Endothelial cell of umbilical vein (primary cell): ENCODE results near the gene ATP8B3. TPM values are rescaled to one million over a fixed set of nuclear protein-coding genes. Genes with fewer than 3 reads are reported as not detected.

ENCODE experiments used
- BruUV-seq: library from RNA; stranded (reverse); fragments of 400-500 nt; replicated peaks from 2 replicates; lab custom pipeline; 2021; lab: Mats Ljungman, UMichigan
- CTCF ChIA-PET: fragments of 300-600, 350-600 bp; sonication (Branson Sonifier 250); formaldehyde crosslinking; loops from one replicate; lab custom pipeline; 2021; ENCODE audit warnings: antibody characterized with exemption, inconsistent platforms; lab: Charles Lee
- POLR2A ChIA-PET: fragments of 300-600, 350-600 bp; sonication (Branson Sonifier 250); formaldehyde crosslinking; loops from one replicate; lab custom pipeline; 2021; ENCODE audit warnings: antibody characterized with exemption, inconsistent platforms; lab: Charles Lee
- DNase-seq: peaks from one replicate; pipeline ENCODE4 v3.0.0-alpha.2; 2011; ENCODE audit warnings: low read depth, low spot score
- FAIRE-seq: peaks from 2 replicates; lab custom pipeline; 2011; peaks lifted over from hg19 to GRCh38; lab: Jason Lieb, UNC
- H2AFZ ChIP-seq: 2 replicates; pipeline ENCODE4 v1.6.0; 2012; ENCODE audit warnings: low read depth, low read length, control low read depth, inconsistent platforms
- H3K27ac ChIP-seq: 2 replicates; pipeline ENCODE4 v1.5.1; 2011; ENCODE audit warnings: low read depth, mild to moderate bottlenecking, control low read depth, low read length, moderate library complexity; ENCODE audit not compliant: insufficient read depth
- H3K27me3 ChIP-seq, 2 experiments: 2 replicates each; pipeline versions ENCODE4 v1.6.0 to v1.6.1; 2011; ENCODE audit warnings: low read length in 2 of 2, mixed read lengths in 1 of 2; ENCODE audit not compliant: control insufficient read depth in 2 of 2, insufficient read depth in 2 of 2
- H3K36me3 ChIP-seq, 2 experiments: 2 replicates in 1 of 2; 3 replicates in 1 of 2; pipeline ENCODE4 v1.5.1; 2011; ENCODE audit warnings: low read length in 2 of 2, mild to moderate bottlenecking in 1 of 2, moderate library complexity in 1 of 2; ENCODE audit not compliant: control insufficient read depth in 2 of 2, insufficient read depth in 2 of 2; ENCODE audit errors: extremely low read depth in 1 of 2
- H3K4me1 ChIP-seq: 3 replicates; pipeline ENCODE4 v1.5.1; 2011; ENCODE audit warnings: mild to moderate bottlenecking, low read length; ENCODE audit not compliant: control insufficient read depth, insufficient read depth; ENCODE audit errors: extremely low read depth
- H3K4me2 ChIP-seq: 2 replicates; pipeline ENCODE4 v1.6.1; 2011; ENCODE audit warnings: low read length, control low read depth, mixed read lengths; ENCODE audit not compliant: insufficient read depth
- H3K4me3 ChIP-seq, 3 experiments: fragments of 200-600 bp in 1 of 3; sonication (generic), shearing (Covaris generic) in 1 of 3; replicated peaks in 1 of 3; 2 replicates each; pipeline ENCODE4 v1.5.1; 2011 to 2016; ENCODE audit warnings: control low read depth in 3 of 3, low read length in 3 of 3, mild to moderate bottlenecking in 2 of 3, inconsistent platforms in 1 of 3, low read depth in 1 of 3, moderate library complexity in 1 of 3; ENCODE audit not compliant: insufficient read depth in 1 of 3
- H3K79me2 ChIP-seq: 2 replicates; pipeline ENCODE4 v1.6.0; 2012; ENCODE audit warnings: low read length, inconsistent platforms; ENCODE audit not compliant: control insufficient read depth, insufficient read depth
- H3K9ac ChIP-seq: replicated peaks from 2 replicates; pipeline ENCODE3; 2011; ENCODE audit warnings: low read length, control low read depth; ENCODE audit not compliant: insufficient read depth; ENCODE audit errors: extremely low read depth
- H3K9me1 ChIP-seq: replicated peaks from 3 replicates; pipeline ENCODE4 v1.6.0; 2011; ENCODE audit warnings: mild to moderate bottlenecking, low read length; ENCODE audit not compliant: control insufficient read depth, insufficient read depth; ENCODE audit errors: extremely low read depth
- H3K9me3 ChIP-seq: replicated peaks from 2 replicates; pipeline ENCODE4 v1.5.1; 2012; ENCODE audit warnings: low read length, inconsistent platforms; ENCODE audit not compliant: control insufficient read depth, insufficient read depth
- H4K20me1 ChIP-seq: replicated peaks from 2 replicates; pipeline ENCODE3; 2011; ENCODE audit warnings: mild to moderate bottlenecking, low read length; ENCODE audit not compliant: control insufficient read depth, insufficient read depth; ENCODE audit errors: extremely low read depth
- EZH2 ChIP-seq: IDR thresholded peaks from 2 replicates; pipeline ENCODE4 v1.6.1; 2012; ENCODE audit warnings: borderline replicate concordance, low read depth, mild to moderate bottlenecking, moderate library complexity, low read length, inconsistent platforms; ENCODE audit not compliant: severe bottlenecking
- FOS ChIP-seq: IDR thresholded peaks from 2 replicates; pipeline ENCODE4 v1.6.1; 2011; ENCODE audit warnings: mild to moderate bottlenecking, low read length, moderate library complexity, borderline replicate concordance; ENCODE audit not compliant: insufficient read depth
- GATA2 ChIP-seq: IDR thresholded peaks from 2 replicates; pipeline ENCODE4 v1.7.0; 2011; ENCODE audit warnings: low read depth, mild to moderate bottlenecking, moderate library complexity, mixed read lengths, low read length; ENCODE audit not compliant: insufficient read length, insufficient read depth
- JUN ChIP-seq: IDR thresholded peaks from 2 replicates; pipeline ENCODE4 v1.6.1; 2011; ENCODE audit warnings: borderline replicate concordance, low read depth; ENCODE audit not compliant: insufficient read length, insufficient read depth
- MYC ChIP-seq: IDR thresholded peaks from one replicate; pipeline ENCODE4 v1.6.1; 2011; ENCODE audit warnings: mild to moderate bottlenecking, low read depth, low read length
- POLR2A ChIP-seq: IDR thresholded peaks from 2 replicates; pipeline ENCODE4 v1.6.1; 2012; ENCODE audit warnings: low read depth, mild to moderate bottlenecking, control low read depth, low read length
- dilution Hi-C: fragments of 300-500 bp; cut with MboI; formaldehyde crosslinking; loops from one replicate; pipeline ENCODE4 v1.15.0; 2019; ENCODE audit warnings: low sequenced_read_pairs; ENCODE audit not compliant: extremely low pct_ligation_motif_present
- intact Hi-C: fragments of 100-400 bp; cut with micrococcal nuclease; formaldehyde crosslinking; loops from one replicate; pipeline ENCODE4 v1.10.0; 2022
- polyA plus RNA-seq, 4 experiments: library from polyadenylated mRNA; depleted of rRNA in 3 of 4; stranded (reverse) in 3 of 4; unstranded in 1 of 4; fragments of >200 nt; gene quantifications; 2 replicates each; pipeline versions ENCODE4 v1.2.1 to v1.2.3, GENCODE V29; 2011 to 2012; ENCODE audit warnings: missing spikeins in 1 of 4
- total RNA-seq: library from RNA; stranded (reverse); gene quantifications from 2 replicates; pipeline ENCODE4 v1.2.3, GENCODE V29; 2021
- TF ChIP-seq, protein P1 (sequence below), 2 donors: IDR thresholded peaks; 1 replicate in 1 of 2; 2 replicates in 1 of 2; pipeline ENCODE4 v1.5.1; 2011; ENCODE audit warnings: low read length in 2 of 2, mild to moderate bottlenecking in 2 of 2, moderate library complexity in 2 of 2, control low read depth in 1 of 2, inconsistent platforms in 1 of 2, low read depth in 1 of 2; ENCODE audit not compliant: insufficient read depth in 1 of 2; ENCODE audit errors: extremely low read depth in 1 of 2
- TF ChIP-seq, protein P2 (sequence below): IDR thresholded peaks from 2 replicates; pipeline ENCODE4 v1.6.1; 2011; ENCODE audit not compliant: insufficient read depth, insufficient read length

ATP8B3 gene
- total and polyA plus RNA-seq, 2 donors (not counting 3 experiments of a cell fraction or from before 2014, with no cell fraction given) = 1.1 to 7.3 TPM

DNA sequence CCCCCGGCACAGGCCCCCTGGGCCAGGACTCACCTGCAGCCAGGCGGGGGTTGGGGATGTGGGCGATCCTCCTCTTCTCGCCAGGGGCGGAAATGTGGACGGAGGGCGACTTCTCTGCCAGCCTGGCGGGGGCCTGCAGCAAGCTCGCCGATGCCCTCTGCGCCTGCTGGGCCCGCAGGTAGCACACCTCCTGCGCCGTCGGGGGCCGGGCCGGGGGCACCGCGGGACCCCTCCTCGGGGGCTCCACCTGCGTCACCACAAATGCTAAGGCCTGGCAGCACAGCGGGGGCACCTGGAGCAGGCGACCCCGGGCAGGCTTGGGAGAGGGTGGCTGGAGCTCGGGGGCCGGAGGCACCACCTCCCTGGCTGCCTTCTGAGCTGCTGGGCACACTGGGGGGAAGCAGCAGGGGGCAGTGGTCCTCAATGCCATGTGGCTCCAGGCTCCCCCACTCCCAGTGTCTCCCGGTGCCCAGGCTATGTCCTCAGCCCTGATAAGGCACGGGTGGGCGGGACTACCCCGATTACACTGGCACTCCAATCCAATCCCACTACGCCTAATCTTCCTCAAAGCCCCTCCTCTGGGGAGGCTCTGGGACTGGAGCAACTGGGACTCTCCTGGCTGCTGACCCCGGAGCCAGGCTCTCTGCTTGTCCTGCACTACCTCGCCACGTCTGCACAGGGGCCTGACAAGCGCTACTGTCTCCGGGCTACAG lies 11.6 kb upstream of the ATP8B3 start:
- POLR2A ChIA-PET = no interaction called here

More for the DNA sequence above, 11.6 kb upstream of the ATP8B3 start:
- no peaks in the 10 kb centered on the region for H3K9me1 ChIP-seq
- no peaks in the 10 kb centered on the region for H3K27me3 ChIP-seq
- no peaks in the 10 kb centered on the region for H4K20me1 ChIP-seq
- no peak overlapping the region for H2AFZ ChIP-seq
- H3K9me3 ChIP-seq = no peaks in the 10 kb centered on the region
- no peaks in the 10 kb centered on the region for H3K4me1 ChIP-seq
- no peak overlapping the region for H3K4me2 ChIP-seq
- H3K36me3 ChIP-seq = peaks cover 0 to 45% of the 10 kb centered on the region in 2 experiments
- no TSS peak for BruUV-seq
- DNase-seq (no peak), FAIRE-seq (no peak)
- no peak overlapping the region for H3K9ac ChIP-seq
- intact Hi-C loops (no loop called here), dilution Hi-C loops (no loop called here)
- peaks cover 4% of the 10 kb centered on the region for H3K79me2 ChIP-seq
- H3K27ac ChIP-seq = no peak overlapping the region
- TF ChIP-seq GATA2 = no peak
- TF ChIP-seq, protein P1, sequence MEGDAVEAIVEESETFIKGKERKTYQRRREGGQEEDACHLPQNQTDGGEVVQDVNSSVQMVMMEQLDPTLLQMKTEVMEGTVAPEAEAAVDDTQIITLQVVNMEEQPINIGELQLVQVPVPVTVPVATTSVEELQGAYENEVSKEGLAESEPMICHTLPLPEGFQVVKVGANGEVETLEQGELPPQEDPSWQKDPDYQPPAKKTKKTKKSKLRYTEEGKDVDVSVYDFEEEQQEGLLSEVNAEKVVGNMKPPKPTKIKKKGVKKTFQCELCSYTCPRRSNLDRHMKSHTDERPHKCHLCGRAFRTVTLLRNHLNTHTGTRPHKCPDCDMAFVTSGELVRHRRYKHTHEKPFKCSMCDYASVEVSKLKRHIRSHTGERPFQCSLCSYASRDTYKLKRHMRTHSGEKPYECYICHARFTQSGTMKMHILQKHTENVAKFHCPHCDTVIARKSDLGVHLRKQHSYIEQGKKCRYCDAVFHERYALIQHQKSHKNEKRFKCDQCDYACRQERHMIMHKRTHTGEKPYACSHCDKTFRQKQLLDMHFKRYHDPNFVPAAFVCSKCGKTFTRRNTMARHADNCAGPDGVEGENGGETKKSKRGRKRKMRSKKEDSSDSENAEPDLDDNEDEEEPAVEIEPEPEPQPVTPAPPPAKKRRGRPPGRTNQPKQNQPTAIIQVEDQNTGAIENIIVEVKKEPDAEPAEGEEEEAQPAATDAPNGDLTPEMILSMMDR (IDR thresholded peaks at IDR 0.05; ENCODE audit: extremely low read depth in 1 of 2, insufficient read depth in 1 of 2, low read depth in 1 of 2, low read length in 2 of 2) = no peak
- no peak for TF ChIP-seq MYC
- no peak for TF ChIP-seq EZH2
- TF ChIP-seq FOS = no peak
- TF ChIP-seq JUN = no peak
- TF ChIP-seq, protein P2, sequence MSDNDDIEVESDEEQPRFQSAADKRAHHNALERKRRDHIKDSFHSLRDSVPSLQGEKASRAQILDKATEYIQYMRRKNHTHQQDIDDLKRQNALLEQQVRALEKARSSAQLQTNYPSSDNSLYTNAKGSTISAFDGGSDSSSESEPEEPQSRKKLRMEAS = no peak
- no peak for TF ChIP-seq POLR2A
- CTCF ChIA-PET = interaction anchor here (0.8 to 3.0 kb wide), 3 partner anchors 26 to 278 kb away, joined by 3 to 54 read pairs (median 6); no protein-coding TSS in a partner anchor
- H3K4me3 ChIP-seq = no peak overlapping the region
